Stimulated activated CD8-positive, alpha-beta memory T cell treated with anti-CD3 and anti-CD28 coated beads, Interleukin-2, amount 100 ng/mL, for 48 hours (primary cell): ENCODE results near the gene URM1.
A peak's percentile ranks its signal among the peaks of the same experiment; 100 is the strongest.

ENCODE experiments used
- DNase-seq, 2 donors: peaks; one replicate each; pipeline ENCODE4 v3.0.0-alpha.2; 2020; ENCODE audit warnings: low read depth in 2 of 2

Gene URM1

DNA sequence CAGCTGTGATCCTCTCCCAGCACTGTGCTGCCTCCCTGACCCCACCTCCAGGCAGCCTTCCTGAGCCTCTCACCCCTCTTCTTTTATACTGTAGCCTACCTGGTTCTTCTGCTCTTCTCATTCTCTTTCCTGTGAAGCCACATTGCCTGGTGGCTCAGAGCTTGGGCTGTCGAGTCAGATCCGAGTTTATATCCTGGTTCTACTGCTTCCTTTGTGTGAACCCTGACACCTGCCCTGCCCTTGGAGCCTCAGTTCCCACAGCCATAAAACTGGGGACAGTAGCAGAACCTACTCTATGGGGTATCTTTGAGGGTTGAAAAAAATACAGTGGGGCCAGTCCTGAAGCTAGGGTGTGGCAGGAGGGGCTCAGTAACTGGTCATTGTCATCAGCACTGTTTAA lies 22.0 kb upstream of the URM1 start:
- DNase-seq: no peak

DNA sequence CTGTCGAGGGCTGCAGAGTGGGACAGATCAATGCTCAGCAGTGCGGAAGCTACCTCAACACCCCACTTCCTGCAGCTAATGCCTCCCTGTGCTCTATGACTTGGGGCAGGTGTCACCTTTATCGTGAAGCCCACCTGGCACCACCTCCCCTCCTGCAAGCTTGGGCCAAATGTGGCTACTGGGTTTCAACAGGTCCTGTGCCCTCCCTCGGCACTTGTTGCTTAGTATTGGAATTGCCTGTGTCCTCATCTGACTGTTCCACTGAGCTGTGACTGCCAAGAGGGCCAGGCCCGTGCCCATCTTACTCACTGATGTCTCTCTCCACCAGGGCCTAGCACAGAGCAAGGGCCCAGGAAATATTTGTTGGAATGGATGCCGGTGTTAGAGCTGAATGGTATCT lies 21.4 kb upstream of the URM1 start:
- no peak for DNase-seq

DNA sequence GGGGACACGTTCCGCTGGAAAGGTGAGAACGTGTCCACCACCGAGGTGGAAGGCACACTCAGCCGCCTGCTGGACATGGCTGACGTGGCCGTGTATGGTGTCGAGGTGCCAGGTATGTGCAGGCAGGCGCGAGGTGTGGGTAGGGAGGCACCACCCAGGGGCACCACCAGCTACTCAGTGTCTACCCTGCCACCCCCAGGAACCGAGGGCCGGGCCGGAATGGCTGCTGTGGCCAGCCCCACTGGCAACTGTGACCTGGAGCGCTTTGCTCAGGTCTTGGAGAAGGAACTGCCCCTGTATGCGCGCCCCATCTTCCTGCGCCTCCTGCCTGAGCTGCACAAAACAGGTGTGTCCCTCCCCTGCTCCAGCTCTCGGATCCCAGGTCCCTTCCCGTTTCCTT lies 15.7 kb upstream of the URM1 start:
- no peak for DNase-seq

DNA sequence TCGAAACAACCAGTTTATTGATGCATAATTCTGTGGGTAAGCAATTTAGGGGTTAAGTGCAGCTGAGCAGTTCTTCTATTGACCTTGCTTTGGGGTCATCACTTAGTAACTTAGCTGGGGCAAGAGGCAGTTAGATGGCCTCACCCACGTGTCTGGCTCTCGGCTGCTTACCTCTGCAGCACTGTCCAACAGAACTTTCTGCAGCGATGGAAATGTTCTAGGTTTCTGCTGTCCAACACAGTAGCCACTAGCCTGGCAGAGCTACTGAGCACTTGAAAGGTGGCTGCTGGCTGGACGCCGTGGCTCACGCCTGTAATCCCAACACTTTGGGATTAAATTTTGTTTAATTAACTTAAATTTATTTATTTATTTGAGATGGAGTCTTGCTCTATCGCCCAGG lies 13.1 kb upstream of the URM1 start:
- no peak for DNase-seq

DNA sequence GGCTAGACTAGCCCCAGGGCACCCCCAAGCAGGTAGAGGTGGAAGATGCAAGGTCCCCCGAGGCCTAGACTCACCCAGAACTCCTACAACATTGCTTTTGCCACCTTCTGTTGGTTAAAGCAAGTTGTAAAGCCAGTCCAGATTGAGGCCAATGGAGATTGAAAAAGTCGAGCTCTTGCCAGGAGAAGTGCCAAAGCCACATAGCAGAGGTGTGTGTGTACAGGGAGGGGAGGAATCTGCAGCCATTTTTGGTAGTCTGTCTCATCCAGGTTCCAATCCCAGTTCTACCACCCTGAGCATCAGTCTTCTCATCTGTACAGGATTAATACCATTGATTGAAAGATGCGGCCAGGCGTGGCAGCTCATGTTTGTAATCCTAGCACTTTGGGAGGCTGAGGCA lies 12.3 kb upstream of the URM1 start:
- no peak for DNase-seq

DNA sequence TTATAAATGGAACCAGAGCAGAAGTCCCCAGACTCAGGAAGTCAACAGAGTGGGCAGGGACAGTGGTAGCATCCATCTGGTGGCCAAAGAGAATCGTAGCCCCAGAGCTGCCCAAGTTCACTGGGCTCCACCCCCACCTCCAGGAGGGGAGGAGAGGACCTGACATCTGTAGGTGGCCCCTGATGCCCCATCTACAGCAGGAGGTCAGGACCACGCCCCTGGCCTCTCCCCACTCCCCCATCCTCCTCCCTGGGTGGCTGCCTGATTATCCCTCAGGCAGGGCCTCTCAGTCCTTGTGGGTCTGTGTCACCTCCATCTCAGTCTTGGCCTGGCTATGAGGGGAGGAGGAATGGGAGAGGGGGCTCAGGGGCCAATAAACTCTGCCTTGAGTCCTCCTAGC lies 10.3 kb upstream of the URM1 start:
- no peak for DNase-seq

DNA sequence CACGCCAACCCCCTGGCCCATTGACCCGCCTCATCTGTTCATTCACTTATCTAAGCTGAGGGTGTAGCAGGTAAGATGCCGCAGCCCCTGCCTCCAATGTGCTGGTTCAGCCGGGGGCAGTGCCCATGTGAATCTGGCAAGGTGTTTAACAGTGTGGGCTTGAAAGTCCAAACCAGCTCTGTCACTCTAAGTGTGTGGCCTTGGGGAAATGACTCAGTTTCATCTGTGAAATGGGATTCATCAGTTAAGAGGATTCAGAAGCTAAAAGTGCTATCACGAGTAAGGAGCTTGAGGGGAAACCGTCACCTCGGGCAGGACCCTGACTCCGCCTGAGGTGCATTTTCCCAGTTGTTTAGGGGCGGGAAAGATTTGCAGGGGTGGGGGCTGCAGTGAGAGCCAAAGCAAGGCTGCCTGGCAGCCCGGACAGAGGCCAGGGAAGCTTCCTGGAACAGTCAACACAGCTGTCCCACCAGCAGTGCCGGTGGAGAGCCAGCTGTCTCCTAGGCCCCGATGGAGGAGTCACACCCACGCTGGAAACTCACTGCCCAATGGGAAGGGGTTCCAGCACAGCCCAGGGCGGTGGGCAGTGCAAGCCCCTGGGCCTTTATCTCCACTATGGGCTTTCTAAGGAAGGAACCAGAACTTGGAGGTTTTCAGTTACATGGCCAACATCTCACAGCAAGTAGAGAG lies 9.7 kb upstream of the URM1 start:
- no peak for DNase-seq

DNA sequence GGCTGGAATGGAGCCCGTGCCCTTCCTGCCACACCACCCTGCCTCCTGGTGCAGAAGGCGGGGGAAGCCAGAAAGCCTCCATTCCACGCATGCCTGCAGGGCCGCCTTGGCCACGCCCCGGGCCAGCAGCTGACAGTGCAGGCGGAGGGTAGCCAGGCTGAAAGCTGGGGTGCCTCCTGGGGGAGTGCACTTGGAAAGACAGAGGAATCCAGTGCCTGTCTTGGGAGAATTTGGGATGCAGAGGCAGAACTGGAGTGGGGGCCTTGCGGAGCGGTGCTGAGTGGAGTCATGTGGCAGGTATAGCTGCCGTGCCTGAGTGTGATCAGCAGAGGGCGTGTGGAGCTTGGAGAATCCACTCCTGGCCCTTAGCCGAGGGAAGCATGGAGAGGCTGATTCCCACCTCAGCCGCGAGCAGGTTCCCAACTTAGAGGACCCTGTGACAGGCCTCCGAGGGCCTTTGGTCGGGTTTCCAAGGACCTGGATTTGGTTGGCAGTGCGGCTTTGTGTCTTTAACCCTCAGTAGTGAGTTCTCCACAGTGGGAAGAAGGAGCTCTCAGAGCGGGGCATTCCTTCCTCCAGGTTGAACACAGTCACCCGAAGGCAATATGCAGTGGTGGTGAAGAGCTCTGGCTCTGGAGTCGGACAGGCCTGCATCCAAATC lies 9.1 kb upstream of the URM1 start:
- DNase-seq: peak; percentile 47 to 56

DNA sequence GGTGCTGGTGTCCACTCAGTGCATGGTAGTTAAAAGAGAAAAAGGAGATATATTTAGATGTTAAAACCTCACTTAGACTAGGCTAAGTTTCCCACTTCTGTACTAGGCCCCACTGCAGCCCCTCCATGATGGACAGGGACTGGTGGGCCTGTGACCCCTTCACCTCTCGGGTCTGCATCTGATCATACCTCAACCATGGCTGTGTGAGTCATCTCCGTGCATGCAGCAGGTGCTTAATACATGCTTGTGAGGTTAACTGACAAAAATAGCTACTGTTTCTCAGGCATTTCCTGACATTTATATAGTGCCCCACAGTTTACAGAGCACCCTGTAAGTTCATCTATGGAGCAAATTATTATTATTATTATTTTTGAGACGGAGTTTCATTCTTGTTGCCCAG lies 8.4 kb upstream of the URM1 start:
- no peak for DNase-seq

DNA sequence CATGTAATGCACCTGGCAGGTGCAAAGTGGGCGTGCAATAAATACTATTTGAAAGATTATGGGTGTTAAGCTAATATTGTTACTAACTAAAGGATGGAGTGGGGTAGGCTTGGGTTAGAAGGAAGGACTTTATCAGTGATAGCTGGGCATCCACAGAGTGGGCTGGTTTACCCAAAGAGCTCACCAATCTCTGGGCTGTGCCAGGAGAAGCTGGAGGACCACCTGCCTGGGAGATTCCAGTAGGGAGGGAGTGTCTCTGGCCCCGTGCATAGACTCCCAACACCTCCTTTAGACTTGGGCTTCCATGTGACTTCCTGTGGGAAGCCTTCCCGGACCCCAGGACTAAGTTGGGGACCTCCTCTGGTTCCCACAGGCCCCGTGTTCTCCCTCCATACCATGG lies 5.6 kb upstream of the URM1 start:
- no peak for DNase-seq

DNA sequence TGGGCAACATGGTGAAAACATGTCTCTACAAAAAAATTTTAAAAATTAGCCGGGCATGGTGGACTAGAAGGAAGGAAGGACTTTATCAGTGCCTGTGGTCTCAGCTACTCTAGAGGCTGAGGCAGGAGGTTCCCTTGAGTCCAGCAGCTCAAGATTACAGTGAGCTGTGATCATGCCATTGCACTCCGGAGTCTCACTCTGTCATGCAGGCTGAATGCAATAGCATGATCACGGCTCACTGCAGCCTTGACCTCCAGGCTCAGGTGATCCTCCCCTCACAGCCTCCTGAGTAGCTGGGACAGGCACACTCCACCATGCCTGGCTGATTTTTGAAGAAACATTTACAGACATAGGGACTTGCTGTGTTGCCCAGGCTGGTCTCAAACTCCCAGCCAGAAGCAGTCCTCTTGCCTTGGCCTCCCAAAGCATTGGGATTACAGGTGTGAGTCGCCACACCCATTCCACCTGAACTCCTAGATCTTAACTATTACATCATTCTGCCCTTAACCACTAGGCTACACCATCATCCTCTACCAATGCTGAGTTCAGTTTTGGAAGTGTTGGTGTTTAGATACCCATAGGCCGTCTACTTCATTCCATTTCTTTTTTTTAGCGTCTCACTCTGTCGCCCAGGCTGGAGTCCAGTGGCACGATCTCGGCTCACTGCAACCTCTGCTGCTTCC lies 2.0 kb upstream of the URM1 start:
- DNase-seq: no peak

DNA sequence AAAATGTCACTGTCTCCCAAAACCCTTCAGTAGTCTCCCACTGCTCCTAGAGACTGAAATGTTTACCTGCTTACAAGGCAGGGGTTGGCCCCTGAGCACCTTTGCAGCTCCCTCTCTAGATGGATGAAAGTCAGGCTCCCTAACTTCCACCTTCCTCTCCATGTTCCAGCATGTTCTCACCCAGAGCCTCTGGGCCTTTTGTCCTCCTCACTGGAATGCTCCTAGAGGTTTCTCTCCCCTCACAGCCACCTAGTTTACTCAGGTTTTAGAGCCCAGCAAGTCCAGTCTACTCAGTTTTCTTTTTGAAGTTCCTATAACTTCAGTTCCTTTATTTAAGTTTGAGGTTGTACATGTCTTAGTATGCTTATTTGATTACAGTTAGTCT lies 815 bp upstream of the URM1 start:
- no peak for DNase-seq

DNA sequence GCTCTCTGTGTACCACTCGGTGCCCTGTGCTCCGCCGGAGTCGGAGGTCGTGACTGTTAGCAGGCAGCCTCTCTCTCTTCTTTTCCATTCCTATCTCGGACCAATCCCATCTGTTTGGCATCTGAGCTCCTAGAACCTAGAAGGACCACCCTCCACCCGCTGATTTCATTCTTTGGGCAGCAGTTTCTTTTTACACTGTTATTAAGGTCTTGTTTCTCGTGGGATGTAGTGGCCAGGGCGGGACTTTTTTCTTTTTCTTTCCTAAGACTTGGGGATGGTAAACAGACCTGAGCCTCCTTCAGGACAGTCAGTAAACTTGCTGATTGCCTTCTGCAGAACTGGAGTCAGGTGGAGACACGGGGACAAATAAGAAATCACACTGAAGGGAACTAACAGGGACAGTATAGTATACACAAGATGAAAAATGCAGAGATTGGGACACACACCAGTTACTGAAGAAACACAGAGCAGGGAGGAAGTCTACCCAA lies 500 bp downstream of the URM1 start:
- no peak for DNase-seq

DNA sequence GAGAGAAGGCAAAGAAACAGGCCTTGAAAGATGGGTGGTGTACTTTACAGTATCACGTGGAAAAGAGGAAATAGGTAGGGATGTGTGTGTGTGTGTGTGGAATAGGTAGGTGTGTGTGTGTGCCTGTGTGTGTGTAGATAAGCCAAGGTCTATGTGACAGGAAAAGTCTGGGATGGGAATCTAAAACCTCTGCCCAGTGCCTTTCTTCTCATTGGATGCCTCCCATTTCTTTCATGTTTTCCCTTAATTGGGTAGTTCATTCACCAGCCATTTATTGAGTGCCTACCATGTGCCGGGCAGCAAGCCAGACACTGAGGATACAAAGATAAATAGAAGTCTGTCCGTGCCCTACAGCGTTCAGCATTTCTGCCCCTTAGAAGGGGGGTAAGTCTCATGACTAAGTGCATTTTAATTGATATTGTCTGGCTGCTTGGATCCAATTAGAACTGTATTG lies 1.0 kb downstream of the URM1 start:
- DNase-seq: no peak

DNA sequence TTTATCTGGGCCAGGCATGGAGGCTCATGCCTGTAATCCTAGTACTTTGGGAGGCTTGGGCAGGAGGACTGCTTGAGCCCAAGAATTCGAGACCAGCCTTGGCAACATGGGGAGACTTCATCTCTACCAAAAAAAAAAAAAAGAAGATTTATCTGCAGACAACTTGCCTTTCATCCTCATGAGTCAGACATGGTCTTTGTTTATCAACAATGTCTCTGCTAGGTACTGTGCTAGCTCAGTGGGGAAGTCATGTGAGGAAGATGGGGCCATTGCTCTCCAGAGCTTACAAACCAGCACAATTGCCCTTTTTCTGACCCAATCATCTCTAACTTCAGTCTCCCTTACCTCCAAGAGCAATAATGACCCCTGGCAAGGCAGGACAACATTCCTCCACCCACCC lies 1.6 kb downstream of the URM1 start:
- no peak for DNase-seq

DNA sequence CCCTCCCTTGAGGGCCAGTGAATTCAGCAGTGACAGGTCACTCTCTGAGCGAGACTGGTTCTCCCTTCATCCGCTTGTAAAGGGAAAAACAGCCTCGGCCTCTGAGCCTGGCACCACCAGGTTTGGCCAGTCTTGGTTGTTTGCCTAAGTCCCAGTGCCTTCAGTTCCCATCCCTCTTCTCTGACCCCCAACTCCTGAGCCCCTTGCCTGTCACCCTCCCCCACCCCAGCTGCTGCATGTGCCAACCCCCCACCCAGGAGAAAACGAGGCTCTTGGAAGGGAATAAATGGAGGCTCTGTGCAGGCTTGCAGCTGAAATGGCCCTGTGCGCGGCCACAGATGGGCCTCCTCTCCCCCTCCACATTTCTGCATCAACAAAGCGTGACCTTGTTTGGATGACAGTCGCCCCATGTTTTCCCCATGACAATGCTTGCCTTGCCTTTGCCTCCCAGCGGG lies 3.1 kb downstream of the URM1 start:
- no peak for DNase-seq

DNA sequence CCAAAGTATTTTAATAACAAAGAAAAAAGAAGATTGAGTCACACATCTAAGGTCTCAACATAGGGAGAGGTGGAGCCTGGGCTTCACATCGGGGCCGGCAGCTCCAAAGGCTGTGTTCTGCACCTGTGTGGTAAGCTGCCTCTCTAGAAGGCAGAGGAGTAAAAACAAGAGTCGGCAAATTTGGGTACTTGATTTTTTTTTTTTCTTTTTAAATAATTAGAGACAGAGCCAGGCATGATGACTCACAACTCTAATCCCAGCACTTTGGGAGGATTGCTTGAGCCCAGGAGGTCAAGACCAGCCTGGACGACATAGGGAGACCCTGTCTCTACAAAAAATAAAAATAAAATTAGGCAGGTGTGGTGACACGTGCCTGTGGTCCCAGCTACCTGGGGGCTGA lies 4.7 kb downstream of the URM1 start:
- DNase-seq: no peak

DNA sequence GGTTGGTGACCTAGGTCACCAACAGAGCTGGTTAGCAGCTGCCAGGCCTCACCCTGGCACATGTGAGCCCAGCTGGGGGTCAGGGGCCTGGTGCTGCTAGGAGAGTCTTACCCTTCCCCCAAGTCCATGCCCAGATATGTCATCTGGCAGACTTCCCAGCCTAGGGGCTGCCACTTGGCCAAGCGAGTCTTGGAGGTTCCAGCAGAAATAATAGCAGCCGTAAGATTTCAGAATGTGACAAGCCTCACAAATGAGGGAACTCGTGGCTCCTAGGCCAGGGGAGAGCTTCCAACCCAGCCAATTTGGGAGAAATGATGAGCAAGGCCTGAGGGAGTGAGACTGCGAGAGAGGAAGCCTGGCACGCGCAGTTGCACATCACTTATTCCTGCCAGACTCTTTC lies 11.1 kb downstream of the URM1 start:
- no peak for DNase-seq

DNA sequence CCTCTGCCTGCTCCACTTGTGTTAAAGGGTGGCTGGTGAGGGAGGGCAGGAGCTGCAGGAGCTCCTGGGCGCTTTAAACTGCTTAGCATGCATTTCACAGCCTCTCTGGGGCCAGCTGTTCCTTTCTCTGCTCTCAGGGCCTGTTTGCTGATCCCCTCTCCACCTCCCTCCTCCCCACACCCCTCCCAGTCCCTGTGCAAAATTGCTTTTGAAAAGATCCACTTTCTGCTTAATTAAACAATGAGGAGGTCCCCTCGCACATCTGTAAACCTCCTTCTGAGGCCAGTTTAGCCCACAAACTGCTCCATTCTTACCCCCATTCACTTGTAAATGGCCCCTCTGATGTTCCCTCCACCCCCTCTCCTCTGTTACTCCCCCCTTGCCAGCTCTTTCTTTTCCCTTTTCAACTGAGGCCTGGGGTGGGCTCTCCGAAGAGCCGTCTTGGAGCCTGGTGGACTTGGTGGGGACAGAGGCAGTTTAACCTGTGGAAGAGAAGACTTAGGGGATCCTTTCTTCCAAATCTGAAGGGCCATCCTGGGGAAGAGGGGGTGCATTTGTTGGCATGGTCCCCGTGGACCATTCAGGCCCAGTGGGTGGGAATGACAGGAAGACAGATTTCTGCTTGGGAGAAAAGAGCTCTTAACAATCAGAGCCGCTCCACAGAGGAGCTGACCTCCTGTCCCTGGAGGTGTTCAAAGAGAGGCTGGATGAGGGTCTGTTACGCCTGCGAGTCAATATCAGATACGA lies 12.0 kb downstream of the URM1 start:
- DNase-seq: no peak

DNA sequence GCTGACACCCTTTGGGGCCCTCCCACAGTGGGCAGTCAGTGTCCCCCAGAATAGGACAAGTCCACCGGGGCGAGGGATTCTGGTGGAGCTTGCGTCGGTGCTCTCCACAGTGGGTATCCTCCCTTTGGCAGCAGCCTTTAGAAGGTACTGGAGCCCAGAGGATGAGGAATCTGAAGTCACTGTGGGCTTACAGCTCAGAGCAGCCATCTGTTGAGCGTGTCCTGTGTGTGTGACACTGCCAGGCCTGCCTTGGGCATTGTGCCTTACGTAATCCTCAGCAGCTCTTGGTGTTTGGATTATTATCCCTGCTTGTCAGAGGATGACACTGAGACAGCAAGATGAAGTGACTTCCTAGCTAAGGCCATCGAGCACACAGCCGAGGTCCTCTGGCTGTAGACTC lies 12.6 kb downstream of the URM1 start:
- DNase-seq: no peak

DNA sequence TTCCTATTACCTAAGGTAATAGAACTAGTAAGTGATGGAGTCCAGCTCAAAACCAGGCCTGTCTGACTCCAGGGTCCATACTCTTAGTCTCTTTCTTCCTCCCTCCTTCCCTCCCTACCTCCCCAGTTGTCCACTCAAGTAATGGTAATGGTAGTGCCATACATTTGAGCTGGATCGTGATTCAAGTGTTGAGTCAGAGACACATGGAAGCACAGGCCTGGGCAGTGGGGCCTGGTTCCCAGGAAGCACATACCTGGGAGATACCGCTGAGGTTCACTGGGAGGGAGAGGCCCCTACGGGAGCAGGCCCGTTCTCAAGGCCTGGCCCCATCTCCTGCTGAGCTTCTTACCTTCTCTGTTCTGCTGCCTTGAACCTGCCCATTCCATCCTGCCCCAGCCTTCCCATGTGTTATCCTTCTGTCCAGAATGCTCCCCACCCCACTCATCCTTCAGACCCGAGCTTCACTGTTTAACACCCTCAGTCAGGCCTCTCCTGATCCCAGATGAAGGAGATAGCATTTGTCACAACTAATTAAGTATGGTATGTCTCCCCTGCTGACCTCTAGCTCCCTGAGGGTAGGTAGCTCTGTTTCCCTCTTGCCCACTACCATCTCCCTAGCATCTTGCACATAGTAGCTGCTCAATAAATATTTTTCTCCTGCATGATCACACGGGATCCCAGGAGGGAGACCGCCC lies 13.8 kb downstream of the URM1 start:
- DNase-seq: no peak
